ENCODE measurements around the gene ALKBH5. TPM values are rescaled to one million over a fixed set of nuclear protein-coding genes. Genes with fewer than 3 reads are reported as not detected.

The ALKBH5 gene
- total RNA-seq, 1 donor from 2014 or later = 90.4 TPM

- DNase-seq (ENCODE audit: extremely low read depth, low read depth, low spot score) = no peak
Measured at GRCh38 chr17:18236494-18236893, 52.9 kb downstream of the ALKBH5 start.

- DNase-seq (ENCODE audit: extremely low read depth, low read depth, low spot score) = no peak
Measured at GRCh38 chr17:18237461-18237860, 53.8 kb downstream of the ALKBH5 start.

GRCh38 chr17:18238299-18238698 is 54.7 kb downstream of the ALKBH5 start:
- no peak for DNase-seq (ENCODE audit: extremely low read depth, low read depth, low spot score)

GRCh38 chr17:18240449-18240848 is 56.8 kb downstream of the ALKBH5 start:
- DNase-seq (ENCODE audit: extremely low read depth, low read depth, low spot score) = no peak

GRCh38 chr17:18241229-18241871 is 57.7 kb downstream of the ALKBH5 start:
- DNase-seq (ENCODE audit: extremely low read depth, low read depth, low spot score) = no peak

- DNase-seq (ENCODE audit: extremely low read depth, low read depth, low spot score) = no peak
Measured at GRCh38 chr17:18245038-18245776, 61.6 kb downstream of the ALKBH5 start.

- no peak for DNase-seq (ENCODE audit: extremely low read depth, low read depth, low spot score)
Measured at GRCh38 chr17:18246109-18246725, 62.6 kb downstream of the ALKBH5 start.

GRCh38 chr17:18246880-18247612 is 63.4 kb downstream of the ALKBH5 start:
- DNase-seq (ENCODE audit: extremely low read depth, low read depth, low spot score) = no peak

- DNase-seq (ENCODE audit: extremely low read depth, low read depth, low spot score) = no peak
Measured at GRCh38 chr17:18247613-18248001, 64.0 kb downstream of the ALKBH5 start.

GRCh38 chr17:18248300-18248731 is 64.7 kb downstream of the ALKBH5 start:
- no peak for DNase-seq (ENCODE audit: extremely low read depth, low read depth, low spot score)

GRCh38 chr17:18248811-18249210 is 65.2 kb downstream of the ALKBH5 start:
- no peak for DNase-seq (ENCODE audit: extremely low read depth, low read depth, low spot score)

- DNase-seq (ENCODE audit: extremely low read depth, low read depth, low spot score) = no peak
Measured at GRCh38 chr17:18250259-18250658, 66.6 kb downstream of the ALKBH5 start.

- no peak for DNase-seq (ENCODE audit: extremely low read depth, low read depth, low spot score)
Measured at GRCh38 chr17:18250708-18251107, 67.1 kb downstream of the ALKBH5 start.

- DNase-seq (ENCODE audit: extremely low read depth, low read depth, low spot score) = no peak
Measured at GRCh38 chr17:18251204-18251603, 67.6 kb downstream of the ALKBH5 start.

- no peak for DNase-seq (ENCODE audit: extremely low read depth, low read depth, low spot score)
Measured at GRCh38 chr17:18252160-18252559, 68.5 kb downstream of the ALKBH5 start.

- DNase-seq (ENCODE audit: extremely low read depth, low read depth, low spot score) = no peak
Measured at GRCh38 chr17:18253187-18253884, 69.7 kb downstream of the ALKBH5 start.

- no peak for DNase-seq (ENCODE audit: extremely low read depth, low read depth, low spot score)
Measured at GRCh38 chr17:18253947-18254821, 70.6 kb downstream of the ALKBH5 start.

- no peak for DNase-seq (ENCODE audit: extremely low read depth, low read depth, low spot score)
Measured at GRCh38 chr17:18254888-18255649, 71.4 kb downstream of the ALKBH5 start.

- DNase-seq (ENCODE audit: extremely low read depth, low read depth, low spot score) = no peak
Measured at GRCh38 chr17:18256351-18256750, 72.7 kb downstream of the ALKBH5 start.

Data from glomerular endothelial cell (primary cell).